GM19438 (cell line): ENCODE measurements around the gene FAM3D.

Experiments
- ATAC-seq: cut with Tn5 transposase; IDR thresholded peaks from one replicate; pipeline ENCODE4 v1.9.1; 2021; ENCODE audit warnings: low read depth; ENCODE audit not compliant: unreplicated experiment

Gene FAM3D

DNA sequence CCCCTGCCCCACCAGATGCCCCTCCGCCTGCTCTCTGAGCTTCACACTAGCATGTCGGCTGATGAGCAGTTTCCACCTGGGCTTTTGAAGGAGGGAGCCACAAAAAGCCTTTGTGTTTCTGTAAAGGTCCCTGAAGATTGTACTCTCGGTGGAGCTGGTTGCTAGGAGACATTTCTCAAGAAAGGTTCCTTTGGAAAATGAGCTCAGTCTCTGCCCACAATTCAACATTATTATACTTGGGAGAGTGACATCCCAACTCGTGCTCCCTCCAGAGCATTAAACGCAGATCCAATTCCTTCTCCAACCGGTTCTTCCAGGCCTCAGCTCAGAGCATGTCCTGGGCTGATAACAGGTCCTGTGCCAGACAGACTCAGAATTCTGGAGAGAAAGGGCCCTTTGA, 62.5 kb downstream of the FAM3D start:
- no peak for ATAC-seq

DNA sequence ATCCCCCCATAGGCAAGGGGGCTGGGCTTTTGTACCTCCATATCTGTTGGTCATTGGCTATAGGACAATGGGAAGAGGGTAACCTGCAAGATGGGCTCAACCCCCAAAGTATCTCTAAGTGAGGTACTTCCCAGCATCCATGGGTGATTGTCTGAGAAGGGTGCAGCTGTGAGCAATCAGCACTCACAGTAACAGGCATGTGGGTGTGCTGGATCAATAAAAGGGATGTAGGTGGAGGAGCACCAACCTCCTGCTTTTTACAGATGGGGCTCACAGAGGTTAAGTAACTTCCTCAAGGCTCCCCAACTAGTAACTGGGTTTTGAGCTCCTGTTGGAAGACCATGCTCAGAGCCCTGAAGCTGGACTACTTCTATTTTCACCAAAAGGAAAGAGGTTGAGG, 63.0 kb downstream of the FAM3D start:
- no peak for ATAC-seq

DNA sequence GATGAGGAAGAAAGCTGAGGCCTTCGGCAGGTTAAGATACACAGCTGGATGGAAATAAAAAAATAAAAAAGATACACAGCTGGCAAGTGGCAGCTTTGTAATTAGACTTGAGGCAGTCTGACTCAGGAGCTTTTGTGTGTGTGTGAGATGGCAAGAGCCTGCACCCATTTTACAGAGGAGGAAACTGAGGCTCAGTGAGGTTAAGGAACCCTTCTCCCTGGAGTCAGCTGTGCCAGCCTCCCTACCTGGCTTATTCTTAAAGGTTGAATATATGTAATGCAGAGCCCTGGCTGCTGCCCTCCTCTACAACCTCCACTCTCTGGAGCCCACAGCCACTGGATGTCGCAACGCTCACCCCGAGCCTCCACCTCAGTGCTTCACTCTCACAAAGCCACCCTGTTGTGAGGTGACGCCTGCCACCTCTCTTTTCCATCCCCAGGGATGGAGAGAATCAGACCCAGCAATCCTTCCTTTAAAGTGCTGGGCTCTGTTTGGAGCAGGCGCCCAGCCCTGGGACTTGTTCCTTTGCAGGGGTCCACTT, 68.7 kb downstream of the FAM3D start:
- ATAC-seq, result no peak

DNA sequence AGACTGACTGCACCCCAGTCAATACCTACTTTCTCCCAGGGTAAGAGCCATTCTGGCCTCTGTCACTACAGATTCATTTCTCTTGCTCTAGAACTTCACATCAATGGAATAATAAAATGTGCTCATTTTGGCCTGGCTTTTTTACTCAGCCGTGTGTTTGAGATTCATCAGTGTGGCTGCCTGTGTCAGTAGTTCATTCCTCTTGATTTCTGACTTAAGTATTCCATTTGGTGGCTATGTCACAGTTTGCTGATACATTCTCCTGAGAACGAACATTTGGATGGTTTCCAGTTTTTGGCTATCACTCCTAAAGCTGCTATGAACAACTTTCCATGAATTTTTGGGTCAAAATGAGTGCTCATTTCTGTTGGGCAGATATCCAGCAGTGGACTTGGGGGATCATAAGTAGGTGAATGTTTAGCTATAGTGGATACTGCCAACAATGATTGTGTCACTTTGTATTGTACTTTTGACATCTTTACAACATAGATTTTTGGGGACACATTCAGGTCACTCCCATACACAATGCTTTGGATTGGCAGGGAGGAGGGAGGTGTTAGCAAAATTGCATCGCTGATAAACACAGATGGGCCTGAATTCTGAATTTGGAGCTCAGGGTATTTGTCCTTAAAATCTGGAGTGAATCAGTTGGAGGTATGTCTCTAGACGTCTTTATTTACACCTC, 69.6 kb downstream of the FAM3D start:
- no peak for ATAC-seq

DNA sequence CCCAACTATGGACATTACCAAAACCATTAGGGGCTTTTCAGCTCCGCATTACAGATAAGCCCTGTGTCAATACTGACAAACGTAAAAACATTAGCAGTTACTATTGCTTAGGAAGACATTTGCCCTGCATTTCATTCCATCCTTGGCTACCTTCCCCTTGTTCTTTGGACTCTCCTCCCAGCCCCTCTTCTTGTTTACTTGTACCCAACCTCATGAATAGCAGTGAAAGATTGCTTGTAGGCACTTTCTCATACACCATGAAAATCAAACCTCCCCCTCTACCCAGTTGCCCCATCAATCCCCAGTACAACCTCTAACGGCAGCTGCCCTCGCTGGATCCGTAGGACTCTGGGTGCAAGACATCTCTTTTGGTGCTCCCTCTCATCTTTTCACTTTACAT, 72.5 kb downstream of the FAM3D start:
- ATAC-seq, result no peak

DNA sequence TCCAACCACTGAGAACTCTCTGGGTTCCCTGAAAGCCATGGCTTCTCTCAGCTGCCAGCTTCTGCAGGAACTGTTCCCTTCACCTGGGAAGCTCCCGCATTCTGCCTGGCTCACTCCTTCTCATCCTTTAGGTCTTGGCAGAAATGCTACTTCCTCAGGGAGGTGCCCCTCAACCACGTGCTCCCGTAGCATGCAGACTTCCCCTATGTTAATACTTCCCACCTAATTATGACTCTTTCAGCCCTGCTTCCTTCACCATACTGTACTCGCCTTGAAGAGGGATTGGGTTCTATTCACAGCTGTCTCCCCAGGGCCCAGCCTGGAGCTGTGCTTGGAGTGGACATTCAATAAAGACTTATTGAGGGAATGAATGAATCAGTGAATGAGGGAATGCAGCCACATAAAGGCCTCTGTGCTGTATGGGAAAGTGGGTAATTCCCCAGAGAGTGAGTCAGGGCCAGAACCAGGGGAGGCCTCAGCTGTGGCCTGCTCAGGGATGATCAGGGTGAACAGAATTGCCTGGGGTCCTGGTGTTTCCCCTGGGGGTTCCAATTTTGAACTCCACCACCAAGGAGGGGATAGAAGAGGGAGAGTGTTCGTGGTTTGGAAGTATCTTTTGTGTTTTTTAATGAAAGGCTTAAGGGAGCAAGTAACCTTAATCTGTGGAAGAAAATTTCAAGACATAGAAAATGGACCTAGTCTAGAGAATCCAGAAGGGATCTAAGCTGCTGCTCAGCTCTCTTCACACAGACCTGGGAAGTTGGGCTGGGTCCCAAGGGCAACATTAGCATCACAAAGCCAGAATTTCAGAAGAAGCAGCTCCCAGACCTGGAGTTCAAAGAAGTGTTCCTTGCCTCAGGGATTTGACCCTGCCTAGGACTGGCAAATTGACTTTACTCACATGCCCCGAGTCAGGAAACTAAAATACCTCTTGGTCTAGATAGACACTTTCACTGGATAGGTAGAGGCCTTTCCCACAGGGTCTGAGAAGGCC, 74.8 kb downstream of the FAM3D start:
- no peak for ATAC-seq

DNA sequence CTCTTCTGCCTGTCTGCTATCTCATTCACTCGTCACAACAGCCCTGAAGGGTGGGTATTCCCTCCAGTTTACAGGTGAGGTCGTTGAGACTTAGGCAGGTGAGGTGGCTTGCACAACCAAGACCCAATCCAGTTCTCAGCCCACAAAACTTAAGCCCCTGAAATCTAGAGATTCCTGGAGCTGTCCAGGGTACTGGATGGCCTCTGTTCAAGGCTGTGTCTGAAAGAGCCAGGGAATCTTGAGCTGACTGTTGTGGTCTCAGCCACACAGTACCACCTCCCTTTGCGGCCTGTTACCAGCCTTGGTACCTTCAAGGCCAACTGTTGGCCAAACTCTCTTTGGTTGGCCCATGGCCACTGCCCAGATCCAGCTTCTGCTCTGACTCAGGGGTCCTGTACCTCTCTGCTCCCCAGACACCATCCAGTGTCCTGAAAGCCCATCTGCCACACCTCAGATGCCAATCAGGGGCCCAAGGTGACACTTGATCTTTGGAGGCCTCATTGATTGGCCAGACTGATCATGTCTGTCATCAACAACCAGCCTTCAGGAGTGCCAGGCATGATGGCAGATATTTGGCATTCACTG, 78.5 kb downstream of the FAM3D start:
- no peak for ATAC-seq

DNA sequence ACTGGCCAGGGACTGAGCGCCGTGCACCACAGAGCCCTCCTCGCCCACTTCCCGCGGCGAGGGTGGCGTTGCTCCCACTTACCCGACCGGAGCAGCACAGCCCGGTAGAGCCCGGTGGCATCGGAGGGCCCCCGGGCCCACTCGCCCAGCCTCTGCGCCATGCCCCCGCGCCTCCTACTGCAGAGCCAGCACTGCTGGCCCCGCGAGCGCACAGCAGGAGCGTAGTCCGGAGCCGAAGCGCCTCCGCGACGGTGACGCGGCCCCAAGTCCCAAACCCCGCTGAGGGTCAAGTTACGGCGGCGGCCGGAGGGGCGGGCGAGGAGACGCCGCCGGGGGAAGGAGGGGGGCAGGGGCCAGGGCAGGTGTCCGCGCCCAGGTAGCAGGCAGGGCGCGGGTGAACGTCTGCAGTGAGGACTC, 79.8 kb downstream of the FAM3D start:
- no peak for ATAC-seq

DNA sequence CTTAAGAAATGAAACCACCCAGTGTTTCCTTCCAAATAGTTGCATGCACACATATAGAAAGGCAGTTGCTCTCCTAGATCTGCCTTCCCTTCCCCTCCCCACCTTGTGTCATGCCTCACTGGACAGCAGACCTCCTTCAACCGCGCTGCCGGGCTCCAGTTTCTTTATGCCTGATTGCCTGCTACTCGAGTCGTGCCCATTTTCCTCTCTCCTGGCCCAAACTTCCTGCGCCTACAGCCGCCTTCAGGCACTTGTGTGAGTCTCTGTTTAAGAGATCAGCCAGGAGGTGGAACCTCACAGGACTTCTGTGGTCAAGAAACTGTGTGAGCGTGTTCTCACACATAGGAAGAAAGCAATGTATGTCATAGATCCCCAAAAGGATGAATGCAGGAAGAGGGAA, 80.6 kb downstream of the FAM3D start:
- ATAC-seq, result no peak

DNA sequence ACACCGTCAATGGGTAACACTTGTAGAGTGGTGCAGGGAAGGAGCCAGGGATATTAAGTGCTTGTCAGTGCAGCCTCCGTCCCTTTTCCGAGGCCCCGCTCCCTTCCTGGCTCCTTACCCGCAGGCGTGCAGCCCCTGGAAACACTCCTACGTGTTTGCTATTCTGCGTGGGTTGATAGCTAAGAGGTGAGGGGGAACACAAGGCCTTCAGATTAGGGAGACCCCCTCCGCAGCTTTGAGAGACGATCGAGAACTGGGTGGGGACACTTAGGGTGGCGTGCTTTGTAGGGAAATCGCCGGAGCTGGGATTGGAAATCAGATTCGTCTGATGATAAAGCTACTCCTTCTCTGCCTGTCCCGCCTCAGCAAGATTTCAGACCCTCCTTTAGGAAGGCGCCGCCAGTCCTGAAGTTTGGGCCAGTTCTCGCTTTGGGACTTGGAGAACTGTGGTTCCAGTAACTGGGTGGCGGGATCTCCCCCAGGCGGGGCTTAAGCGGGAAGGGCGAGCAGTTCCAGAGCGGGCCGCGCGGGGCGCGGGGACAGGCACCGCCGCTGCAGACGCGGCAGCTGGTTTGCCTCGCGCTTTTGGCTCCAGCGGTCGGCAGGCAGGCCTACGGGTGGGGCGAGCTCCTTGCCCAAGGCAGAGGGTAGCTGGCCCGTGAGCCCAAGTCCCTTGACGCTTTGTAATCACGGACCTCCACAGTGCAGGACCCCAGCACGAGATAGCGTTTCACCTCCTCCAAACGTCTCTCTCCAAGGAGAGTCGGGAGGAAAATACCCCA, 81.4 kb downstream of the FAM3D start:
- peak; percentile 87 for ATAC-seq

DNA sequence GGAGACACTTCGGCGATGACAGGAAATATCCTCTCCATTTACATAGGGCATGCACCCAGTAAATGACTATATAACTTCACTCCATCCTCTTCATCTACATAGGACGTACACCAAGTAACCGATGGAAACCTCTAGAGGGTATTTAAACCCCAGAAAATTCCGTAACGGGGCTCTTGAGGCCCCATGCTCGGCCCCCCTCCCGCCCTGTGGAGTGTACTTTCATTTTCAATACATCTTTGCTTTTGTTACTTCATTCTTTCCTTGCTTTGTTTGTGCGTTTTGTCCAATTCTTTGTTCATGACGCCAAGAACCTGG, 81.9 kb downstream of the FAM3D start:
- ATAC-seq, result no peak
